ENCODE results near the gene MADCAM1.
A peak's percentile ranks its signal among the peaks of the same experiment; 100 is the strongest.

Gene MADCAM1

DNA sequence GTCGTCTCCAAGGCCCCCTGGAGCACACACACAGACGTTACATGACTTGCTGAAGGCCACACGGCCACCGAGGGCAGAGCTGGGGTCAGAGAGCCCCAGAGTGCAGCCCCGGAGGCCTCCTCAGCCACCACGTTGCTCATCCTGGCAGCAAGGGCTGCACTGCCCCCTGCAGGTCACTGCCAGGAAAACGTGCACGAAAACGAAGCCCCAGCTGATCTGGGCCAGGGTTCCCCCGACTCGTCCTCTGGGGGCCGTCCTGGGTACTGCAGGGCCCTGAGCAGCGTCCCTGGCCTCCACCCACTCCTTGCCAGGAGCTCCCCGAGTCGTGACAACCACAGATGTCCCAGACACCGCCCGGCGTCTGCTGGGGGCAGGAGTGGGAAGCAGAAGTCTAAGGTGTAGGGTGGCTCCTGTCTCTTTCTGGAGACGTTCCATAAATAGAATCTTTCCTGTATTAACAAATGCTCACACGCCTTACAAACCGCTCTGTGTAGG is 14.4 kb downstream of the MADCAM1 start:
- peak; percentile 91 for DNase-seq

DNA sequence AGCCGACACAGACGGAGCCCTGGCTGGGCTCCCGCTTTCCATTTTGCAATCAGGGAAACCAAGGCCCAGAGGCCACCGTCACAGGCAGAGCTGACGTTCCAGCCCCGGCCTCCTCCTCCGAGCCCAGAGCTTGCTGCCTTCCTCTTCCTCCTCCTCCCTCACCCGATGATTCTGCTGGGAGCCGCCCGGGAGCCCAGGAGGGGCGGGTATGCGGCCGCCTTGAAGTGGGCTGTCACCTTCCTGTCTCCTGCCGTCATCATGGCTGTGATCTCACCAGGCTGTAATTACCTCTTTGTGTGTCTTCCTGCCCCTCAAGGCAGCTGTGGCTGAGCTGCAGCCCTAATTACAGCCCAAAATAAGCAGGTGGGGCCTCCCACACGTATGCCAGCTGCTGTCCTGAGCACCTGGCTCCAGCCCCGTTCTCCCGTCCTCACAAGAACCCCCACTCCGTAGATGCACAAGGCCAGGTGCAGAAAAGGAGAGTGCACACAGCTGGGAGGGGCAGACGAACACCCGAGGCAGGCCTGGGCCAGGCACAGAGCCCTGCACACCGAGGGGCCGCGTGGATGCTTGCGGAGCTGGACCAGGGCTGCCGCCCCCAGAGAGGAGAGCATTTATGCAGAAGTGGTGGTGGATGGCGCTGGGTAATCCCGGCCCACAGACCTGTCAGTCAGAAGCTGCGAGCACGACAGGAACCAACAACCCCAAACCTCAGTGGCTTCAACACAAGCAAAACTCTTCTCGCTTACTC is 15.0 kb downstream of the MADCAM1 start:
- peak; percentile 97 for DNase-seq

DNA sequence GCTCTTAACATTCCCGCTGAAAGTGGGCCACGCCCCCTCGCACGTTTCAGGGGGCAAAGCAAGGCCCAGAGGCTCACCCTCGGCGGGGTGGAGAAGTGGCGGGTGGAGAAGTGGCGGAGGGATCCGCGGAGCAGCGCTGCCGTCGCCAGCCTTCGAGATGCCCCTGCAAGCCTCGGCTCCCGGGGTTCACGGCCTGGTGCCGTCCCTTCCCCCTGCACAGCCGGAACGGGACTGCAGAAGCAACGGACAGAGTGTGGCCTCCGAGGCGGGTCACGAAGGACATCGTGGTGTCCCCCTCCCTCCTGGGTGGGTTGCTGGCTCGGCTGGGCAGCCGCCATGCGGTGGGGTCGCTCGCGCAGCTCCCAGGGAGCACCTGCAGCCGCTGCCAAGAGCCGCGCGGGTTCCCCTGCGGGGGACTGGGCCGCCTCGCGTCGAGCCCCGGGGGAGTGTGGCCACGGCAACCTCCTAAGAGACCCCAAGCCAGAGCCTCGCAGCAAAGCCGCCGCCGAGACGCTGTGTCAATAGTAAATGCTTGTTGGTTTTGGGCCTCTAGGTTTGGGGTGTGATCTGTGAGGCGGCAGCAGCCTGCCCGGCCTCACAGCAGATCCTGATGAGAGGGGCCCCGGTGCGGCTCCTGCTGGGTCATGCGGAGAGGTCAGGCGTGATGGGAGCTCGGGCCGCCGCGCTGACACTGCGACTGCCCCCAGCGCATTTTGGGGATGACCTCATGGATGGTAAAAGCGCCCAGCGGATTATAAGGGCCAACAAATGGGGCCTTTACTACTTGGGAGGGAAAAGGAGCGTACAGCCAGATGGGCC is 16.5 kb downstream of the MADCAM1 start:
- peak; percentile 90 for DNase-seq

DNA sequence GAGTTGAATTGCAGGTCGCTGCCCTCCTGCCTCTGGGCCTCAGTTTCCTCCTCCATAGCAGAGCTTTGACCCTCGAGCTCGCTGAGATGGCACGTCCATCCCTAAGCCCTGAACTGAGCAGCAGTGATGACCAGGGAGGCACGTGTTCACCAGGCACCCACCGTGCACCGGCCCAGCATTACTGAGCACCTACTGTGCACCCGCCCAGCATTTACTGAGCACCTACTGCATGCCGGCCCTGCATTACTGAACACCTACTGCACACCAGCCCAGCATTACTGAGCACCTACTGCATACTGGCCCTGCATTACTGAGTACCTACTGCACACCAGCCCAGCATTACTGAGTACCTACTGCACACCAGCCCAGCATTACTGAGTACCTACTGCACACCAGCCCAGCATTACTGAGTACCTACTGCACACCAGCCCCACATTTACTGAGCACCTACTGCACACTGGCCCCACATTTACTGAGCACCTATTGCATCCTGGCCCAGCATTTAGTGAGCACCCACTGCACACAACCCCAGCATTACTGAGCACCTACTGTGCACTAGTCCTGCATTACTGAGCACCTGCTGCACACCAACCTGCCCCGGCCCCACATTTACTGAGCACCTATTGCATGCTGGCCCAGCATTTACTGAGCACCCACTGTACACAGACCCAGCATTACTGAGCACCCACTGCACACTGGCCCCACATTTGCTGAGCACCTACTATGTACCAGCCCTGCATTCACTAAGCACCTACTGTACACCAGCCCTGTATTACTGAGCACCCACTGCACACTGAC is 17.3 kb downstream of the MADCAM1 start:
- no peak for DNase-seq

DNA sequence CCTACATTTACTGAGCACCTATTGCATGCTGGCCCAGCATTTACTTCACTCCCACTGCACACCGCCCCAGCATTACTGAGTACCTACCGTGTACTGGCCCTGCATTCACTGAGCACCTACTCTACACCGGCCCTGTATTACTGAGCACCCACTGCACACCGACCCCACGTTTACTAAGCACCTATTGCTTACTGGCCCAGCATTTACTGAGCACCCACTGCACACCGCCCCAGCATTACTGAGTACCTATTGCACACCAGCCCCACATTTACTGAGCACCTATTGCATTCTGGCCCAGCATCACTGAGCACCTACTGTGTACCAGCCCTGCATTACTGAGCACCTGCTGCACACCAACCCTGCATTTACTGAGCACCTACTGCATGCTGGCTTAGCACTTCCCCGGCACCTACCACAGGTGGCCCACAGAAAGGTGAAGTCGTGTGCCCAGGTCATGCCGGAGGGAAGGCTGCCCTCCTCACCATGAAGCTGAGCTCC is 17.9 kb downstream of the MADCAM1 start:
- DNase-seq = no peak

DNA sequence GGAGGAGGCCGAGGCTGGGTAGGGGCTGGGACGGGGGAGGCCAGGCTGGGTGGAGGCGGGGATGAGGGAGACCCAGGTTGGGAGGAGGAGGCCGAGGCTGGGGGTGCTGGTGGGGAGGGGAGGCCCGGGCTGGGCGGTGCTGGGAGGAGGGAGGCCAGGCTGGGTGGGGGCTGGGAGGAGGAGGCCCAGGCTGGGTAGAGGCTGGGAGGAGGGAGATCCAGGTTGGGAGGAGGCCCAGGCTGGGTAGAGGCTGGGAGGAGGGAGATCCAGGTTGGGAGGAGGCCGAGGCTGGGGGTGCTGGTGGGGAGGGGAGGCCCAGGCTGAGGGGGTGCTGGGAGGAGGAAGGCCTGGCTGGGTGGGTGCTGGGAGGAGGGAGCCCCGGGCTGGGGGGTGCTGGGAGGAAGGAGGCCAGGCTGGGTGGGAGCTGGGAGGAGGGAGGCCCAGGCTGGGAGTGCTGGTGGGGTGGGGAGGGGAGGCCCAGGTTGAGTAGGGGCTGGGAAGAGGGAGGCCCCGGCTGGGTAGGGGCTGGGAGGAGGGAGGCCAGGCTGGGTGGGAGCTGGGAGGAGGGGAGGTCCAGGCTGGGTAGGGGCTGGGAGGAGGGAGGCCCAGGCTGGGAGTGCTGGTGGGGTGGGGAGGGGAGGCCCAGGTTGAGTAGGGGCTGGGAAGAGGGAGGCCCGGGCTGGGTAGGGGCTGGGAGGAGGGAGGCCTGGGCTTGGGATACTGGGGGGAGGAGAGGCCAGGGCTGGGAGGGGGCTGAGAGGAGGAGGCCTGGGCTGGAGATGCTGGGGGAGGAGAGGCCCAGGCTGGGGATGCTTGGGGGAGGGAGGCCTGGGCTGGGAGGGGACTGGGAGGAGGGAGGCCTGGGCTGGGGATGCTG is 21.7 kb downstream of the MADCAM1 start:
- no peak for DNase-seq

DNA sequence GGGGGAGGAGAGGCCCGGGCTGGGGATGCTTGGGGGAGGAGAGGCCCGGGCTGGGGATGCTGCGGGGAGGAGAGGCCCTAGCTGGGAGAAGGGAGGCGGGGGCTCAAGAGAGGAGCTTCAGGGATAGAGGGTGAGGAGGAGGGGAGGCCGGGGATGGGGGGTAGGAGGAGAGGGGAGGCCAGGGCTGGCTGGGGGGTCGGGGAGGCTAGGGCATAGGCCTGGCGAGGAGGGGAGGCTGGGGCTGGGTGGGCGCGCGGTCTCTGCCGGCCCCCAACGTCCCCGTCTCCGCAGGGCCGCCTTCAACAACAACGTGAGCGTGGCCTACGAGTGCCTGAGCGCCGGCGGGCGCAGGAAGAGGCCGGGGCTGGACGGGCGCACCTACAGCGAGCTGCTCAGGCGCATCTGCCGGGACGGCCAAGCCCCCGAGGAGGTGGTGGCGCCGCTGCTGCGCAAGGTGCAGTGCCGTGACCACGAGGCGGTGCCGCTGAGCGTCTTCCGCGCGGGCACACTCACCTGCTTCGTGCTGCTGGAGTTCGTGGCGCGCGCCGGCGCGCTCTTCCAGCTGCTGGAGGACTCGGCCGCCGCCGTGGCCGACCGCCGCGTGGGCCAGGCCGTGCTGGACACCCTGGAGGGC is 22.4 kb downstream of the MADCAM1 start:
- no peak for DNase-seq

DNA sequence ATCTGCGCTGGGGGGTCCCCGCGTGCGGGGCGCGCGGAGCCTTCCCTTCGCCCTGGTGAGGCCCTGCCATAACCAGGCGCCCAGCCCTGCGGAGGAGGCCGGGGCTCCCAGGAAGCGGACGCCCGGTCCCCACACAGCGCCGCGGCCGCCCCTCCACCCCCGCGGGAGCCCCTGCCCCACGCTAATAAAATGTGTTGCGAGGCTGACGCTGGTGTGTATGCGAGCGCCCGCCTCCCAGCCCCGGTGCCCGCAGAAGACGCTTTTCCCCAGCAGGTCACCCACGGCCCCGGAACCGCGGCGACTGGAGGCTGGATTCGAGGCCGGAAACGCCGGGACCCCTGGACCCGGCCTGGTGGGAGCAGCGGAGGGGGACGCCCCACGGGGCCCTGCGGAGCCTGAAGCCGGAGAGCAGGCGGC is 23.2 kb downstream of the MADCAM1 start:
- no peak for DNase-seq

DNA sequence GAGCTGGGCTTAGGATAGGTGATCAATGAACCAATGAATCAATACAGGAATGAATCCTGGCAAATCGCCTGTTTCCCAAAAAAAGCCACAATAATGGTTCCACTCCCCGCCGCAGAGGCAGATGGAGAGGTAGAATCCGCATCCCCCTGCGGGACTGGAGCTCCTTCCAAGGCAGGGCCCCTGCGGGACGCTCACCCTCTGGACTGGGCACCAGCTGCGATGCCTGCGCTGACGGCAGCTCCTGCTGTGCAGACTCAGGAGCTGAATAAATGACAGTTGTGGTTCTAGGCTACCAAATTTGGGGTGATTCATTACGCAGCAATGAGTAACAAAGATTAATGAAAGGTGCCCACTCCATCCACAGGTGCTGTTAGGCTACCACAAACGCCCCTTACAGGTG is 26.4 kb downstream of the MADCAM1 start:
- DNase-seq = no peak

DNA sequence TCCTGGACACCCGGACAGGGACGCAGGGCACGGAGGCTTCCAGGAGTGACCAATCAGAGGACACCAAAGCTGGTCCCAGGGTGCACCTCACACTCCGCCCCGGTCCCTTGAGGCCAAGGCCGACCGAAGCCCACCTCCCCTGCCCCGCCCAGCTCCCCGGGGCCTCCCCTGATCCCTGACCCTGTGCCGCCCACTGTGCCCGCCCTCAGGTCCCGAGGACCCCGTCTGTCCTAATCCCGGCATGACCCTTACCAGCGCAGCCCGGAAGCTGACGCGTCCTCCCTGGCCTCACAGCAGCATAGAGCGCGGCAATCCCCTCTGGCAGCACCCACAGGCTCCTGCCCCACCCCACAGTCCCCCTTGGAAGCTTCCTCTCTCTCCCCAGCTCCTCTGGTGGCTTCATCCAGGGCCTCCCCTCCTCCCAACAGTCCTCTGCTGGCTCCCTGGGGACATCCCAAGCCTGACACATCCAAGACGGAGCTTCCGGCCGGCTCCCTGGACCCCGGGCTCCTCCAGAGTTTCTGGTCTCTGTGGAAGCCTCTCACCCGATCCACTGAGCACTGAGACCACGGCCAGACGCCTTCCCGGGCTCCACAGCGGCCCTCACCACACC is 27.9 kb downstream of the MADCAM1 start:
- peak; percentile 69 for DNase-seq

DNA sequence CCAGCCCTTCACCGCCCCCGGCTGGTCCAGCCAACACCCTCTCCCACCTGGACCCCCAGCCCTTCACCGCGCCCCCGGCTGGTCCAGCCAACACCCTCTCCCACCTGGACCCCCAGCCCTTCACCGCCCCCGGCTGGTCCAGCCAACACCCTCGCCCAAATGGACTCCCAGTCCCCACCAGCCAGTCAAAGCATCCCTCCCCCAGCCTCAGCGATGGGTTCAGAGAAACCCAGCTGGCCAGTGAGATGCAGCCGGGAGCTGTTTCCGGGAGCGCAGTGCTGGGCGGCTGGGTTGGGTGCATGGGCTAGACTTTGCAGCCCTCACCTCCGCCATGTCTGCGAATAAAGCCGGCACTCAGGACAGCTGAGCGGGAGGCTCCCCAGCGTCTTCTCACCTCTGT is 28.7 kb downstream of the MADCAM1 start:
- DNase-seq = peak; percentile 45

DNA sequence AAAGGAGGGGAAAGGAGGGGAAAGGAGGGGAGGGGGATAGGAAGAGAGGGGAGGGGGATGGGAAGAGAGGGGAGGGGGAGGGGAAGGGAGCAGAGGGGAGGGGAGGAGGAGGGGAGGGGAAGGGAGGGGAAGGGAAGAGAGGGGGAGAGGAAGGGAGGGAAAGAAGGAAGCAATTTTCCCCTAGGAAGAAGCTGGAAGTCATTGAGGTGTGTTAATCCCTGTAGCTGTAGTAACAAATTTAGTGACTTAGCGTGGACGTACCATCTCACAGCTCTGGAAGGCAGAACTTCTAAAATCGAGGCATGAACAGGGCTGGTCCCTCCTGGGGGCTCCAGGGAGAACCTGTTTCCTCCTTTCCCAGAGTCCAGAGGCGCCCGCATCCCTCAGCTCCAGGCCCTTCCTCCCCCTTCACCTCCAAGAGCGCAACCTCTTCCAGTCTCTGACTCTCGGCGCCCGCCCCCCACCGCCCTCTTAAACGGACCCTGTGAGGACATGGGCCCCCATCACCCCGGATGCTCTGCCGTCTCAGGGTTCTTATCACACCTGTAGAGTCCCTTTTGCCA is 29.7 kb downstream of the MADCAM1 start:
- no peak for DNase-seq

DNA sequence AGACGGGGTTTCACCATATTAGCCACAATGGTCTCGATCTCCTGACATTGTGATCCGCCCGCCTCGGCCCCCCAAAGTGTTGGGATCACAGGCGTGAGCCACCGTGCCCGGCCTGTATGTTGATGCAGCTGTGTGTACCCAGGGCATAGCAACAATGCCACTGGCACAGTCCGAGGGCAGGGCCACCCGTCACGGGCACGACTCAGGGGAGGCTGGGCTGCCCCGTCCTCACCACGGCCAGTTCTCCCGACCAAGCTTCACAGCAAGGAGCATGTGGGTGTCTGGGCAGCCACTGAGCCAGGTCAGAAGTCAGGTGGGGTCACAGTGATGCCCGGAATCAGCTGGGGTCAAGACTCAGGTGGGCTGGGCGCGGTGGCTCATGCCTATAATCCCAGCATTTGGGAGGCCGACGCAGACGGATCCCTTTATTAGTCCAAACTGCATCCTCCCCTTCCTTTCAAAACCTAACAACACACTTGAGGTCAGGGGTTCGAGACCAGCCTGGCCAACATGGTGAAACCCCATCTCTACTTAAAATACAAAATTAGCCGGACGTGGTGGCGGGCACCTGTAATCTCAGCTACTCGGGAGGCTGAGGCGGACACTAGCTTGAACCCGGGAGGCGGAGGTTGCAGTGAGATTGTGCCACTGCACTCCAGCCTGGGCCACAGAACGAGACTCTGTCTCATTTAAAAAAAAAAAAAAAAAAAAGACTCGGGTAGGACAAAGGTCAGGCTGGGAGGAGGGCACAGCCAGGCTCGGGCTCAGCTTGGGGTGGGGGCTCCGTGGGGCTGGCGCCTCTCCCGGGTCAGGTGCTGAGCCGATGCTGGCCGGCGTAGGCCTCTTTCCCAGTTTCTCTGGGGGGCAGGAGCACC is 34.1 kb downstream of the MADCAM1 start:
- DNase-seq = no peak

DNA sequence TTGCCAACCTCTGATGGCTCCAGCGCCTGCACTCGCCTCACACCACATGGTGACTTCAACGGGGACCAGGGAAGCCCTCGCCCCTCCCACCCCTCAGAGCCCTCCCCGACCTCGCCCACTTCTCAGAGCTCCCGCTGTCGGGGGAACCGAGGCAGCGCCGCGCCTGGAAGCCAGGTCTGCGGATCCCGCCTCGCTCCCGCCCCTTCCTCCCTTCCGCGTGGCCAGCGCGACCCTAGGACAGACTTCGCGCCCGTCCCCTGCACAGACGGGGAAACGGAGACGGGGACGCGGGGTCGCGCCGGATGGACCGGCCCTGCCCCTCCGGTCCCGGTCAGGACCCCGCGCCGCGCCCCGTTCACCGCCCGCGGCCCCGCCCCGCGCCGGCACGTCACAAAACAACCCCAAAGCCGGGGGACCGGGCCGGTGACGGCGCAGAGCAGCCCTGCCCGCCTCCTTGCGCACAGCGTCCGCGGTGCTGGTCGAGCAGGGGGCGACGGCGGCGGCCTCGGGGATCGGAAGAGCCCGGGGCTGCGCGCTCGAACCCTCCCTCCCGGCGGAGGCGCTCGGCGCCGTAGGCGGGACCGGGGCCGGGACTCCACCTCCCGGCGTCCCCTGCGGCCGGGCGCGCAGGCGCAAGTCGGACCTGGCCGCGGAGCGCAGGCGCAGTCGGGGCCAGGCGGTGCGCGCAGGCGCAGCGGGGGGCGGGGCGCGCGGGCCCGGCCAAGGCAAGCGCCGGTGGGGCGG is 34.9 kb downstream of the MADCAM1 start:
- peak; percentile 91 for DNase-seq

DNA sequence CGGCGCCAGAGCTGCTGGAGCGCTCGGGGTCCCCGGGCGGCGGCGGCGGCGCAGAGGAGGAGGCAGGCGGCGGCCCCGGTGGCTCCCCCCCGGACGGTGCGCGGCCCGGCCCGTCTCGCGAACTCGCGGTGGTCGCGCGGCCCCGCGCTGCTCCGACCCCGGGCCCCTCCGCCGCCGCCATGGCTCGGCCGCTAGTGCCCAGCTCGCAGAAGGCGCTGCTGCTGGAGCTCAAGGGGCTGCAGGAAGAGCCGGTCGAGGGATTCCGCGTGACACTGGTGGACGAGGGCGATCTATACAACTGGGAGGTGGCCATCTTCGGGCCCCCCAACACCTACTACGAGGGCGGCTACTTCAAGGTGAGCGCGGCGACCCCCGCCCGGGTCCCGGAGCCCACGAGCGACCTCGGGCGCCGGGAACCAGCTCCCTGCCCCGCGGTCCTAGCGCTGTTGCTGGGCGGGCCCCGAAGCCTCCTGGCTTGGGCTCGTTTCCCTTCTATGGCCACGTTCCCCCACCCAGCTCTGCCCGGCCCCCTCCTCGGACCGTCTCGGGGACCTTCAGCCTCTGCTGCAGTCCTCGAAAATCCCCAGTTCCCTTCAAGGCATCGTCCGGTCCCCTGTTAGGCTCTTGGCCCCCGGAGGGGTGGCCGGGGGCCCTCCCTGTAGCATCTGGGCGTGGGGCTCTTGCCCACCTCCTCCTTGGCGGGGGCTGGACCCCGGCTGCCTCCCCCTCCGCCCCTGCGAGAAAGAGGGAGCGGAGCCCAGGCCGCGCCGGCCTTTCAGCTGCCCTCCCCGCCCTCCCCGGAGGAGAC is 35.7 kb downstream of the MADCAM1 start, which contains the start of gene CDC34:
Gene CDC34, plus strand, starts transcription at position 8 of the 808 bp plus-strand sequence. Its CDS starts 172 bp downstream, at position 180.
- DNase-seq = peak; percentile 70

DNA sequence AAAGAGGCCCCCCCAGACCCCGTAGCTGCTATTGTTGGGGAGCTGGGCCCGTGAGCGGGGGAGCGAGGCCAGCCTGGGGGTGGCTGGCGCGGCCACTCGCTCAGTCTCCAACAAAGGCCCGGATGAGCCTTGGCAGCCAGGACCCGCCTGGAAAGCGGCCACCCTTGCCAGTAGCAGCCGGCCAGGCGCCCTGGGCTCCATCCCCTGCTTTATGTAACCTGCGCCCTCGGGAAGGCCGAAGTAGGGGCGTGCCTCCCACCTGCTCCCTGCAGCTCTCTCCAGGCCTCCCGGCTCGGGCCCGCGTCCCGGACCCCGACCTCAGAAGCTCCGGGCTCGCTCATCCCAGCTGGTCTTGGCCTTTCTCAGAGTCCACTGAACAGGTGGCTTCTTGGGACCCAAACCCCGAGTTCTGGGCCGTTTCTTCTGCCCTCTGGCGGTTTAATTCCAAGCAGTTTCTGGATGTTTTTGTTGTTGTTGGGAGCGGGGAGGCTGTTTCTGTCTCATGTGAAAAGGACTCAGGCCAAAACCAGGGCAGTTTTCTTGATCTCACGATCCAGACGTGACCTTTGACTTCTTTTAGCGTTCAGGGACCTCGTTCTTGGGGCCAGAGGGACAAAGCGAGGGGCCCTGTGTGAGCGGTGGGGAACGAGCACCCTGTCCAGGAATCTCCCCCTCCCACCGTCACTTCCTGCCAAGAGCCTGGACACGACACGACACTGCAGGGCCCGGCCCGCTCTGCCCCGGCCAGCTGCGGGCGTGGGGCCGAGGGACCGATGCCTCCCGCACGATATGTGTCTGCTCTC is 36.5 kb downstream of the MADCAM1 start:
- DNase-seq = peak; percentile 77

All from DMS53 (cell line).